ENCODE data around the gene PRDM10. TPM values are rescaled to one million over a fixed set of nuclear protein-coding genes. Genes with fewer than 3 reads are reported as not detected.
A peak's percentile ranks its signal among the peaks of the same experiment; 100 is the strongest.

Gene PRDM10
- total and polyA plus RNA-seq, 4 donors = 6.8 to 10.8 (median 8.4) TPM

DNA sequence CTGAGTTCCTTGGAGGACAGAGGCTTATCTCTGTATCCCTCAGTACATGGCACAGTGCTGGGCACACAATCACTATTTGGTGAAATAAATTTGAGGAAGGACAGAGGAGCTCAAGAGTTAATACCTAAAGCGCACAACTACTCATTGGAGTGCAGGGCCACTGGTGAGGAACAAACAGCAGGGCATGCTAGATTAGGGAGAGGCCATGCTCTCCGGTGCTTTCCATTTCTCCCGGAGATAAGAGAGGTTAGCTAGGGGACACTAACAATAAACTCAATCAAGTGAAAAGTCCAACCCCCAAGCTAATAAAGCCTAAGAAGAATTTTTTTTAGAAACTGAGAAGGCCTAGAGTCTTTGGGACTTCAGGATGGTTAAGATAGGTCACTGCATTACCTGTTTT is 136.3 kb downstream of the PRDM10 start:
- DNase-seq (ENCODE audit: low read depth in 4 of 6, low spot score in 6 of 6) = no peak
- H3K4me1 ChIP-seq (ENCODE audit: control insufficient read depth, insufficient read depth, low read length) = no peaks in the 10 kb centered on the region
- H3K27me3 ChIP-seq (ENCODE audit: control insufficient read depth, insufficient read depth, low read length) = no peaks in the 10 kb centered on the region
- H3K9me3 ChIP-seq (ENCODE audit: control insufficient read depth, insufficient read depth, low read length) = no peaks in the 10 kb centered on the region
- H3K27ac ChIP-seq (ENCODE audit: low read depth, low read length) = no peak overlapping the region
- H3K36me3 ChIP-seq (ENCODE audit: control insufficient read depth, insufficient read depth, low read length) = peaks cover 61% of the 10 kb centered on the region
- H3K4me3 ChIP-seq (ENCODE audit: low read depth, low read length) = no peak overlapping the region
- 100% methylated on average over 1 of the region's 3 CpGs for WGBS (ENCODE audit: insufficient coverage)

DNA sequence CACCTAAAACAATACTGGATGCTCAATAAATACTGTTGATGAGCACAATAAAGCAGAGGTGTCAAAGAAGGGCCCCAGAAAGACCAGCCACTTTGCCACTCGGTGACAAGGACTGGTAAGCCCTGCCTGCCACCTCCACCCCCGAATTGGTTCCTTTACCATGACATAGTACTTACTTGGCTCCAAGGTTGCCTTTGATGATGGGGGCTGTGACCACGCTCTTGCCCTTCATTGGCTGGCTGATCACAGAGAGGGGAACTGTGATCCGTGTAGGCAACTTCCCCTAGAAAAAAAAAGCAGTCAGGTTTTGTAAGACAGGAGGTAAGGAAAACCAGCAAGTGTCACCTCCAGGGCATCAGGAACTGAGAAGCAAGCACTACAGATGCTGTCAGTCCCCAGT is 136.9 kb downstream of the PRDM10 start:
- Histone ChIP-seq H3K4me1 (ENCODE audit: control insufficient read depth, insufficient read depth, low read length) (no peaks in the 10 kb centered on the region), H3K9me3 (ENCODE audit: control insufficient read depth, insufficient read depth, low read length) (no peaks in the 10 kb centered on the region), H3K4me3 (ENCODE audit: low read depth, low read length) (no peak overlapping the region), H3K27me3 (ENCODE audit: control insufficient read depth, insufficient read depth, low read length) (no peaks in the 10 kb centered on the region), H3K36me3 (ENCODE audit: control insufficient read depth, insufficient read depth, low read length) (peaks cover 59% of the 10 kb centered on the region), H3K27ac (ENCODE audit: low read depth, low read length) (no peak overlapping the region)
- no peak for DNase-seq (ENCODE audit: low read depth in 4 of 6, low spot score in 6 of 6)
- WGBS (ENCODE audit: insufficient coverage) = 92% methylated on average over 3 of the region's 4 CpGs

DNA sequence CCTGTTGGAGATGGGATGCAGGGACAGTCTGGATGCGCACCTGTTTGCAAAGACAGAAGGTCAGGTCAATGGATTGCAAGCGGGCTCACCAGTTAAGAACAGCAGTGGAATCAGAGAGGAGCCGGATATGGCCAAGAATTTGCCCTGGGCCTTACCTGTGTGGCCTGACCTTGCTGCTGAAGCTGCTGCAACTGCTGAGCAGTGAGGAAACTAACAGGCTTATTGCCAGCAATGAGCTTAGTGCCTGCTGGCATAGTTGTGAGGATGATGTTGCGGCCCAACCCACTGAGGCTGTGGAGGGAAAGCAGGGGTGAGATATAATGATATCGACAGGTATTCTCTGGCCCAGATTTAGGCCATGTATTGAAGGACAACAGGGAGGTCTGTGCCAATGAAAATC is 137.8 kb downstream of the PRDM10 start:
- no peak for DNase-seq (ENCODE audit: low read depth in 4 of 6, low spot score in 6 of 6)
- WGBS (ENCODE audit: insufficient coverage) = 98% methylated on average over 4 of the region's 5 CpGs
- no peak overlapping the region for H3K4me3 ChIP-seq (ENCODE audit: low read depth, low read length)
- no peaks in the 10 kb centered on the region for H3K4me1 ChIP-seq (ENCODE audit: control insufficient read depth, insufficient read depth, low read length)
- H3K36me3 ChIP-seq (ENCODE audit: control insufficient read depth, insufficient read depth, low read length) = peaks cover 58% of the 10 kb centered on the region
- no peaks in the 10 kb centered on the region for H3K27me3 ChIP-seq (ENCODE audit: control insufficient read depth, insufficient read depth, low read length)
- H3K9me3 ChIP-seq (ENCODE audit: control insufficient read depth, insufficient read depth, low read length) = no peaks in the 10 kb centered on the region
- H3K27ac ChIP-seq (ENCODE audit: low read depth, low read length) = no peak overlapping the region

DNA sequence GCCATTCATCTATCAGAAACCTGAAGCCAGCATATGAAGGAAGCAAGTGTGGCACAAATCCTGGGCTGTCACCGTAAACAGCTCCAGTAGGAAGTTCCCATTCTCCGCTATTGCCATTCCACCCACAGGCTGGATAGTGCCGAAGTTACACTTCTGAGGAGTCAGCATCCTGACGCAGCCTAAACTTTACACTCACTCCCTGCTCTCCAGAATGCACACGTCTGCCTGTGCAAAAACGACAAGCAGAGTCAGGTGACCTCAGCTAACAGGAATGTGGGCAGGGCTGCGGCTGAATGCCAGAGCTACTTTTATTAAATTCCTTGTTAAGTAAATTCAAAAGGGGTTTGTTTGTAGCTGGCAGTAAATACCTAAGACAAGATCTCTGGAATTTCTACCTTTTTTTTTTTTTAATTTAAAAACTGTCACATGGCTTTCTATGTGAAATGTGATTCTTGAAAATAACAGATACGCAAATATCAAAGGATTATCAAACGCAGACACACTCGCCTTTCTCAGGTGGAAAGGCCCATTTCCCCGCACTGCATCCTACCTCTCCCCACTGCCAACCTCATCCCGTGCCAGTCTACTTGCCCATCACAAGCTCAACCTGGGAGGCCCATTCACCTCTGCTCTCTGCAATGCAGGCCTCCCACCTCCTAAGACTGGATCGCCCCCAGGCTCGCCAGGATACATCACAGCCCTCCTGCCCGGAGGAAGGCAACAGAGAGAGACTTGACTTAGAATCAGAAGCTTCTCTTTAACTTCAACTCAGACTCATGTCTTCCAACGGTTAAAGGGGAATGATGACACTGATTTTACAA is 140.7 kb downstream of the PRDM10 start:
- DNase-seq (ENCODE audit: low read depth in 4 of 6, low spot score in 6 of 6) = peak in 1 of 6 donors; percentile 31
- Histone ChIP-seq H3K9me3 (ENCODE audit: control insufficient read depth, insufficient read depth, low read length) (no peaks in the 10 kb centered on the region), H3K27me3 (ENCODE audit: control insufficient read depth, insufficient read depth, low read length) (no peaks in the 10 kb centered on the region), H3K4me3 (ENCODE audit: low read depth, low read length) (no peak overlapping the region), H3K27ac (ENCODE audit: low read depth, low read length) (no peak overlapping the region), H3K36me3 (ENCODE audit: control insufficient read depth, insufficient read depth, low read length) (peaks cover 44% of the 10 kb centered on the region), H3K4me1 (ENCODE audit: control insufficient read depth, insufficient read depth, low read length) (no peaks in the 10 kb centered on the region)
- WGBS (ENCODE audit: insufficient coverage) = 78% methylated on average over 11 of the region's 16 CpGs

DNA sequence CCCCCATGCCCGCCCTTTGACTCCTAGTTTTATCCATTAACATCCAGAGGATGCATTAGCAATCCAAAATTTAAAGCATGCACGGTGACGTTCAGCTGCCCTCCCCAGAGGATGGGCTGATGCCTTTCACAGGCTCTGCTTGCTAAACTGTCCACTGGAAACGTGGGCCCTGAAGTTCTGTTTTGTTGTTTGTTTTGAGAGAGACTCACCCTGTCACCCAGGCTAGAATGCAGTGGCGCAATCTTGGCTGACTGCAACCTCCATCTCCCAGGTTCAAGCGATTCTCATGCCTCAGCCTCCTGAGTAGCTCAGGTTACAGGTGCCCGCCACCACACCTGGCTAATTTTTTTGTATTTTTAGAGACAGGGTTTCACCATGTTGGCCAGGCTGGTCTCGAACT is 146.6 kb downstream of the PRDM10 start:
- no peaks in the 10 kb centered on the region for H3K27me3 ChIP-seq (ENCODE audit: control insufficient read depth, insufficient read depth, low read length)
- no peak for DNase-seq (ENCODE audit: low read depth in 4 of 6, low spot score in 6 of 6)
- H3K36me3 ChIP-seq (ENCODE audit: control insufficient read depth, insufficient read depth, low read length) = peaks cover 4% of the 10 kb centered on the region
- peaks cover 3% of the 10 kb centered on the region for H3K4me1 ChIP-seq (ENCODE audit: control insufficient read depth, insufficient read depth, low read length)
- H3K9me3 ChIP-seq (ENCODE audit: control insufficient read depth, insufficient read depth, low read length) = no peaks in the 10 kb centered on the region
- H3K27ac ChIP-seq (ENCODE audit: low read depth, low read length) = no peak overlapping the region
- no peak overlapping the region for H3K4me3 ChIP-seq (ENCODE audit: low read depth, low read length)
- WGBS (ENCODE audit: insufficient coverage) = 86% methylated on average over 1 of the region's 8 CpGs

DNA sequence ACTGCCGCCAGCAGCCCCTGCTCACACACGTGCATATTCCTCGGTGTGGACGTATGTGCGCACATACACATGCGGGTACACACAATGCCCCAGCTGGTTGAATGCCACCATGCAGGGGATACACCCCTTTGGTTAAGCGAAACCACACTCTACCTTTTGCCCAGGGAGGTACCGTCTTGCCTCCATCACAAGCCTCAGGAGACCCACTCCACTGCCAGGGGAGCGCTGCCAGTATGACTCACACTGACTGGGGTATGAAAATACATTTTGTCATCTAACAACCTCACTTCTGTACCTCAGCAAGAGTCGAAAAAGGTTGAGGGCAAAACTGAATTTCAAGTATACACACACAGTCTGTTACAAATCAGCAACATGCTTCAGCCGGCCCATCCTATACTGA is 147.5 kb downstream of the PRDM10 start:
- Histone ChIP-seq H3K27me3 (ENCODE audit: control insufficient read depth, insufficient read depth, low read length) (no peaks in the 10 kb centered on the region), H3K4me1 (ENCODE audit: control insufficient read depth, insufficient read depth, low read length) (peaks cover 3% of the 10 kb centered on the region), H3K9me3 (ENCODE audit: control insufficient read depth, insufficient read depth, low read length) (no peaks in the 10 kb centered on the region), H3K4me3 (ENCODE audit: low read depth, low read length) (no peak overlapping the region), H3K27ac (ENCODE audit: low read depth, low read length) (no peak overlapping the region), H3K36me3 (ENCODE audit: control insufficient read depth, insufficient read depth, low read length) (peaks cover under 1% of the 10 kb centered on the region)
- DNase-seq (ENCODE audit: low read depth in 4 of 6, low spot score in 6 of 6) = no peak
- 98% methylated on average over 10 of the region's 11 CpGs for WGBS (ENCODE audit: insufficient coverage)

DNA sequence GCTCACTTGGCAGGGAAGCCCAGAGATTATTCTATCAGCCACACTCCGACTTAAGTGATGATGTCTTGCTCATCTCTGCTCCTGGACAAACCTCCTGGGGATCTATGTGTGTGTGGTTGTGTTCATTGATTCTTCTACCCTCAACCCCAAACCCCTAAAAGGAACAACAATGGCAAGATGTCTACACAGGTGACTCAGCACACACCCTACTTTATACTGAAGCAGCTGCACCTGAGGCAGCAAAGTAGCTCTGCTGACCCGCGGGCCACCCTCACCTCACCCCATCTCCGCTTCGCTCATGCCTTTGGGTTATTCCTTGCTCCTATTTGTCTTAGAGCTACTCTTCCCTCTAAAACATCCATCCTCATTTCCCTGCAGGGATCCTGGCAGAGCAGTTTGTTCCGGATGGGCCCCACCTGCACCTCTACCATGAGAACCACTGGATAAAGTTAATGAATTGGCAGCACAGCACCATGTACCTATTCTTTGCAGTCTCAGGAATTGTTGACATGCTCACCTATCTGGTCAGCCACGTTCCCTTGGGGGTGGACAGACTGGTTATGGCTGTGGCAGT is 148.3 kb downstream of the PRDM10 start:
- no peaks in the 10 kb centered on the region for H3K36me3 ChIP-seq (ENCODE audit: control insufficient read depth, insufficient read depth, low read length)
- H3K4me3 ChIP-seq (ENCODE audit: low read depth, low read length) = no peak overlapping the region
- no peaks in the 10 kb centered on the region for H3K27me3 ChIP-seq (ENCODE audit: control insufficient read depth, insufficient read depth, low read length)
- peaks cover 3% of the 10 kb centered on the region for H3K4me1 ChIP-seq (ENCODE audit: control insufficient read depth, insufficient read depth, low read length)
- no peak for DNase-seq (ENCODE audit: low read depth in 4 of 6, low spot score in 6 of 6)
- no peak overlapping the region for H3K27ac ChIP-seq (ENCODE audit: low read depth, low read length)
- 100% methylated on average over 5 of the region's 7 CpGs for WGBS (ENCODE audit: insufficient coverage)
- no peaks in the 10 kb centered on the region for H3K9me3 ChIP-seq (ENCODE audit: control insufficient read depth, insufficient read depth, low read length)

DNA sequence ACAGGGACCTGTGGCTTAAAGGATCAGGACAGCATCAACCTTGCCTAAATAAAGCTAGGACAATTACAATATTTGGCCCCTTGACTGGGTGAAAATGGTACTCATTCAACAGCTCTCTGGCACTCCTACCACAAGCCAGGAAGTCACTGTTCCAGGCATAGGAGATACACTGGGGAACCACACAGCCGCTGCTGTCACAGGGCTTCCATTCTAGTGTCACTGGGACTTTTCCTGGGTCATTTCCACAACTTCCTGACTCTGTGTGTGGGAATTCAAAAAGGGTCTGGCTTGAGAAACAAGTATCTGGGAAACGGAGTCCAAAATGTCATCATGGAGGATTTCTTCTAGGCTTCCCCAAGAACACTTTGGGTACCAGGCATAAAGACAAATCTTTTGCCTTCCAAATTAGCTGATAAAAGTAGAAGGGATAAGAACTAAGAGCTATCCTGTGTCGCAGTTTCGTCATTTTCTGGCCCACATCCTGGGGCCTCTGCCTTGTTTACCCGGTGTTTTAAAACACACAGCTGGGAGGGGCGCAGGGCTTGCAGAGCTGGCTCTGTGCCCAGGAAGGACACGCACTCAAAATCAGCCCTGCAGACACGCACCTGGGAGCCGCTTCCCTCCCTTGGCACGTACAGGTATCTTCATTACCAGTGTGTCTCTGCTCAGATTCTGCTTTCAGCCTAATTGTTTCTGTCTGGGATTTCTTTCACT is 149.0 kb downstream of the PRDM10 start:
- 49% methylated on average over 9 of the region's 10 CpGs for WGBS (ENCODE audit: insufficient coverage)
- H3K36me3 ChIP-seq (ENCODE audit: control insufficient read depth, insufficient read depth, low read length) = no peaks in the 10 kb centered on the region

DNA sequence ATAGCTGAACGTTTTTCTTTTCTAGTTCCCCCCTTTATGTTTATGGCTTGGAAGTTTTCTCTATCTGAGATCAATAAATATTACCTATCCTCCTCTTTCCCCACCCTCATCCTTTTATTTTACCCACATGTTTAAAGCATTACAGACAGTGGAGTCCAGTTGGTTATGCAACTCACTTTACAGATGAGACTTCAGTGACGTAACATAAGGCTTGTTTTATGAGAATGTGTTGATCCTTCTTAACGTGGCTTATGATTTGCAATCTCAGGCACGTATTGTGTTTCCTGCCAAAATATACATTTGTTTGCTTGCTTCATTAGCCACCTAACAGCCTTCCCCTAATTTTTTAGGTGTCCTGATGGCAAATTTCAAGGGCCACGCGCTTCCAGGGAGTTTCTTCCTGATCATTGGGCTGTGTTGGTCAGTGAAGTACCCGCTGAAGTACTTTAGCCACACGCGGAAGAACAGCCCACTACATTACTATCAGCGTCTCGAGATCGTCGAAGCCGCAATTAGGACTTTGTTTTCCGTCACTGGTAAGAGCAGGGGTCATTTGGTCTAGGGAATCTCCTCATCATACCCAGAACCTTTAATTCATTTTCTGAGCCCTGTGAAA is 150.4 kb downstream of the PRDM10 start:
- Histone ChIP-seq H3K27me3 (ENCODE audit: control insufficient read depth, insufficient read depth, low read length) (no peaks in the 10 kb centered on the region), H3K4me3 (ENCODE audit: low read depth, low read length) (no peak overlapping the region), H3K27ac (ENCODE audit: low read depth, low read length) (no peak overlapping the region), H3K9me3 (ENCODE audit: control insufficient read depth, insufficient read depth, low read length) (no peaks in the 10 kb centered on the region), H3K36me3 (ENCODE audit: control insufficient read depth, insufficient read depth, low read length) (no peaks in the 10 kb centered on the region), H3K4me1 (ENCODE audit: control insufficient read depth, insufficient read depth, low read length) (peaks cover 3% of the 10 kb centered on the region)
- no peak for DNase-seq (ENCODE audit: low read depth in 4 of 6, low spot score in 6 of 6)
- 95% methylated on average over 6 of the region's 15 CpGs for WGBS (ENCODE audit: insufficient coverage)

More for the DNA sequence above, 149.0 kb downstream of the PRDM10 start:
- Histone ChIP-seq H3K4me1 (ENCODE audit: control insufficient read depth, insufficient read depth, low read length) (peaks cover 3% of the 10 kb centered on the region), H3K4me3 (ENCODE audit: low read depth, low read length) (no peak overlapping the region), H3K9me3 (ENCODE audit: control insufficient read depth, insufficient read depth, low read length) (no peaks in the 10 kb centered on the region), H3K27me3 (ENCODE audit: control insufficient read depth, insufficient read depth, low read length) (no peaks in the 10 kb centered on the region), H3K27ac (ENCODE audit: low read depth, low read length) (no peak overlapping the region)
- DNase-seq (ENCODE audit: low read depth in 4 of 6, low spot score in 6 of 6) = peak in 2 of 6 donors; percentile 20 to 57
